Frontal cortex (tissue), 4 donors: ENCODE results near the gene TPD52L1. TPM values are rescaled to one million over a fixed set of nuclear protein-coding genes. Genes with fewer than 3 reads are reported as not detected.
"Not testable (repeated sequence)": the region's sequence is repeated elsewhere in the genome, so short reads cannot be mapped to it uniquely, and the experiment has no call there.

Experiments
- DNase-seq, 2 donors: peaks; one replicate each; pipeline ENCODE4 v3.0.0; 2012; ENCODE audit warnings: low spot score in 2 of 2
- FAIRE-seq: peaks from 2 replicates; lab custom pipeline; 2012; peaks lifted over from hg19 to GRCh38; lab: Jason Lieb, UNC
- total RNA-seq: library from RNA; depleted of rRNA; stranded (reverse); fragments of >200 nt; gene quantifications from one replicate; pipeline ENCODE4 v1.2.3, GENCODE V29; 2014
- donor health status: control.
- donor health status: control.
- donor health status: control.

TPD52L1 gene
- total RNA-seq, 1 donor from 2014 or later: 9.4 TPM

GRCh38 chr6:125138083-125138482, 15.5 kb upstream of the TPD52L1 start:
- DNase-seq: no peak
- no peak for FAIRE-seq

- FAIRE-seq (no peak), DNase-seq (no peak)
Measured at GRCh38 chr6:125140808-125141207, 12.8 kb upstream of the TPD52L1 start.

GRCh38 chr6:125142618-125143017, 11.0 kb upstream of the TPD52L1 start:
- DNase-seq (no peak), FAIRE-seq (no peak)

GRCh38 chr6:125144822-125145221, 8.8 kb upstream of the TPD52L1 start:
- FAIRE-seq (no peak), DNase-seq (no peak)

- DNase-seq (no peak), FAIRE-seq (no peak)
Measured at GRCh38 chr6:125149256-125150144, 4.1 kb upstream of the TPD52L1 start.

GRCh38 chr6:125151700-125152099, 1.9 kb upstream of the TPD52L1 start:
- FAIRE-seq (no peak), DNase-seq (no peak)

GRCh38 chr6:125154118-125154760, 666 bp downstream of the TPD52L1 start:
- FAIRE-seq: no peak

GRCh38 chr6:125154761-125155135, 1.2 kb downstream of the TPD52L1 start:
- FAIRE-seq (no peak), DNase-seq (peak in 1 of 2 donors; percentile 18)

More at GRCh38 chr6:125154118-125154760, 666 bp downstream of the TPD52L1 start:
- peak; percentile 31 for DNase-seq

GRCh38 chr6:125155344-125155743, 1.8 kb downstream of the TPD52L1 start:
- no peak for FAIRE-seq
- no peak for DNase-seq

- no peak for FAIRE-seq
- no peak for DNase-seq
Measured at GRCh38 chr6:125156496-125156895, 2.9 kb downstream of the TPD52L1 start.

- DNase-seq (no peak), FAIRE-seq (no peak)
Measured at GRCh38 chr6:125157280-125157679, 3.7 kb downstream of the TPD52L1 start.

- FAIRE-seq (no peak), DNase-seq (no peak)
Measured at GRCh38 chr6:125157725-125158124, 4.2 kb downstream of the TPD52L1 start.

GRCh38 chr6:125163339-125163738, 9.8 kb downstream of the TPD52L1 start:
- not testable (repeated sequence) for DNase-seq, FAIRE-seq

GRCh38 chr6:125163811-125164210, 10.2 kb downstream of the TPD52L1 start:
- DNase-seq (no peak), FAIRE-seq (no peak)

GRCh38 chr6:125164696-125165095, 11.1 kb downstream of the TPD52L1 start:
- no peak for DNase-seq
- no peak for FAIRE-seq

- FAIRE-seq (no peak), DNase-seq (no peak)
Measured at GRCh38 chr6:125165256-125165655, 11.7 kb downstream of the TPD52L1 start.

- FAIRE-seq: no peak
- no peak for DNase-seq
Measured at GRCh38 chr6:125165776-125166175, 12.2 kb downstream of the TPD52L1 start.

GRCh38 chr6:125166711-125167110, 13.1 kb downstream of the TPD52L1 start:
- DNase-seq: no peak
- no peak for FAIRE-seq

GRCh38 chr6:125167579-125167978, 14.0 kb downstream of the TPD52L1 start:
- FAIRE-seq (no peak), DNase-seq (no peak)

GRCh38 chr6:125169058-125169457, 15.5 kb downstream of the TPD52L1 start:
- FAIRE-seq (no peak), DNase-seq (no peak)

GRCh38 chr6:125169522-125169921, 15.9 kb downstream of the TPD52L1 start:
- no peak for DNase-seq
- no peak for FAIRE-seq
